ENCODE results near the gene PRDM16. TPM values are rescaled to one million over a fixed set of nuclear protein-coding genes. Genes with fewer than 3 reads are reported as not detected.

The PRDM16 gene
- total RNA-seq, 2 experiments from 2014 or later: not detected

- DNase-seq (ENCODE audit: low spot score): no peak
Observed at GRCh38 chr1:3408751-3409266, 339.8 kb downstream of the PRDM16 start.

GRCh38 chr1:3409366-3410141 lies 340.6 kb downstream of the PRDM16 start:
- DNase-seq (ENCODE audit: low spot score): no peak
- BruUV-seq (replicated peaks): no TSS peak
- H3K4me2 ChIP-seq (ENCODE audit: low read length): no peak overlapping the region

More at GRCh38 chr1:3408751-3409266, 339.8 kb downstream of the PRDM16 start:
- H3K4me1 ChIP-seq (ENCODE audit: insufficient read depth, low read length, poor library complexity, severe bottlenecking): no peaks in the 10 kb centered on the region
- no peaks in the 10 kb centered on the region for H3K9me3 ChIP-seq (ENCODE audit: low read length)
- no peak overlapping the region for H3K27ac ChIP-seq (ENCODE audit: low read depth, low read length, poor library complexity, severe bottlenecking)
- H3K79me2 ChIP-seq (ENCODE audit: insufficient read depth, low read depth, low read length): no peaks in the 10 kb centered on the region
- intact Hi-C loops (cut with micrococcal nuclease; ENCODE audit: unreplicated experiment): no loop called here
- BruUV-seq (replicated peaks): no TSS peak
- H3K36me3 ChIP-seq (ENCODE audit: insufficient read depth, low read length): no peaks in the 10 kb centered on the region
- H4K20me1 ChIP-seq (ENCODE audit: insufficient read depth, low read length): no peaks in the 10 kb centered on the region
- no peak overlapping the region for H2AFZ ChIP-seq (ENCODE audit: low read length)
- H3K4me2 ChIP-seq (ENCODE audit: low read length): no peak overlapping the region
- CTCF ChIA-PET (ENCODE audit: unreplicated experiment): no interaction called here
- no peaks in the 10 kb centered on the region for H3K9me2 ChIP-seq (ENCODE audit: insufficient read depth, low read length)
- no peak for TF ChIP-seq EZH2phosphoT487 (IDR thresholded peaks at IDR 0.05; ENCODE audit: borderline replicate concordance, low read depth, low read length)
- TF ChIP-seq CTCF (conservative IDR thresholded peaks at IDR 0.05; ENCODE audit: low read length): no peak
- H3K4me3 ChIP-seq (ENCODE audit: low read depth, low read length, poor library complexity, severe bottlenecking): no peak overlapping the region
- POLR2A ChIA-PET: no interaction called here

More at GRCh38 chr1:3409366-3410141, 340.6 kb downstream of the PRDM16 start:
- no peaks in the 10 kb centered on the region for H3K4me1 ChIP-seq (ENCODE audit: insufficient read depth, low read length, poor library complexity, severe bottlenecking)
- H3K4me3 ChIP-seq (ENCODE audit: low read depth, low read length, poor library complexity, severe bottlenecking): no peak overlapping the region
- H4K20me1 ChIP-seq (ENCODE audit: insufficient read depth, low read length): no peaks in the 10 kb centered on the region
- no peaks in the 10 kb centered on the region for H3K9me2 ChIP-seq (ENCODE audit: insufficient read depth, low read length)
- no peak overlapping the region for H3K27ac ChIP-seq (ENCODE audit: low read depth, low read length, poor library complexity, severe bottlenecking)
- H3K9me3 ChIP-seq (ENCODE audit: low read length): no peaks in the 10 kb centered on the region
- H2AFZ ChIP-seq (ENCODE audit: low read length): no peak overlapping the region
- H3K79me2 ChIP-seq (ENCODE audit: insufficient read depth, low read depth, low read length): no peaks in the 10 kb centered on the region
- TF ChIP-seq EZH2phosphoT487 (IDR thresholded peaks at IDR 0.05; ENCODE audit: borderline replicate concordance, low read depth, low read length) (no peak), CTCF (conservative IDR thresholded peaks at IDR 0.05; ENCODE audit: low read length) (no peak)
- POLR2A ChIA-PET: no interaction called here
- H3K36me3 ChIP-seq (ENCODE audit: insufficient read depth, low read length): no peaks in the 10 kb centered on the region
- intact Hi-C loops (cut with micrococcal nuclease; ENCODE audit: unreplicated experiment): no loop called here
- CTCF ChIA-PET (ENCODE audit: unreplicated experiment): no interaction called here
